CD4-positive, alpha-beta T cell treated with Interleukin-17A for 4 hours (primary cell): ENCODE results near the gene PRSS1.
A peak's percentile ranks its signal among the peaks of the same experiment; 100 is the strongest.
"Not testable (repeated sequence)": the region's sequence is repeated elsewhere in the genome, so short reads cannot be mapped to it uniquely, and the experiment has no call there.

ENCODE experiments used
- DNase-seq: peaks from one replicate; pipeline ENCODE4 v3.0.0-alpha.2; 2020; ENCODE audit warnings: mixed read lengths

PRSS1 gene

DNA sequence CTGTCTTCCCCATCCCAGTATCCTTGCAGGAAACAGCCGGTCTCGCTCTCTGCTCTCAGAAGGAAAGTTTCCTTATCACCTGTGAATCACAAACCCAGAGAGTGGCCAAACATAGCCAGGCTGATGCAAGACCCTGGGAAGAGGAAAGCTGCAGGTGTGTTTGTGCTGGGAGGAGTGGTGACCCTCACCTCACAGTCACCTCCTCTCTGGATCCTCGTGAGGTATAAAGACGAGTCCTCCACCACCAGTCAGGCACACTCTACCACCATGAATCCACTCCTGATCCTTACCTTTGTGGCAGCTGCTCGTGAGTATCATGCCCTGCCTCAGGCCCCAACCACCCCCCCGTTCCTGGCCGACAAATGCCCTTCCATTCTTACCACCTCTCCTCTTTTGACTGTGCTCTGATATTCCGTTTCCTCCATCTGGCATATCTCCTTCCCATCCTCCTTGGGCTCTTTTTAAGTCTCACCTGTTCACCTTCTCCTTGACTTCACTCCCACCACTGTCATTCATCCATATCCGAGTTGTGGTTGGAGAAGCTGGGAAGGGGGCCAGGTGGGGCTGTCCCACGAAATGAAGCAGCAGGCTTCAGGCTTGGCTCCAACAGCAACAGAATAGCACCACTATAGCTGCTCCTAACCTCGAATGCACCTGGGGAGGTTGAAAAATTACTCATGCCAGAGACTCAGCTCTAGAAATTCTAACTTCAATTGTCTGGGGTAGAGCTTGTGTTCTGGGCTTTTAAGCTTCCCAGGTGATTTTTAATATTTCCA, at the start of gene PRSS1:
Gene PRSS1 (plus strand): TSS at position 255 of the 776 bp plus-strand sequence. CDS start 13 bp downstream, at position 268.
- no peak for DNase-seq

DNA sequence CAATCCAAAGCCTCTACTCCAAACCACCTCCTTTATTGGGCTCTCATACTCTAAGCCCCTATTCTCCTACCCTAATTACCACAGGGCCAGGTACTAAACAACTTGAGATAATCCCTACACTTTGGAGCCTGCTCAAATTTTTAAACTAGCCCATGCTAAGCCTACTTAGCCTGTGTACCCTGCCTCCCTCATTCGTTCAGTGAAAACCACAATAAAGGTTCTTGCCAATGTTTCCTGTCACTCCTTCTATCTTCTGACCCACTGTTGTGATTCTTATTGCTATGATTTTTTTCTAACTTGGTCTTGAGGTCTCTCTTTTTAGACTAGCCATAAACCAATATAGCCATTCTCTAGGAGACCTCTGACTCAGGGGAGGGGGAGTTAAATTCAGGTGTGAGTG, 48.3 kb upstream of the PRSS1 start:
- not testable (repeated sequence) for DNase-seq

DNA sequence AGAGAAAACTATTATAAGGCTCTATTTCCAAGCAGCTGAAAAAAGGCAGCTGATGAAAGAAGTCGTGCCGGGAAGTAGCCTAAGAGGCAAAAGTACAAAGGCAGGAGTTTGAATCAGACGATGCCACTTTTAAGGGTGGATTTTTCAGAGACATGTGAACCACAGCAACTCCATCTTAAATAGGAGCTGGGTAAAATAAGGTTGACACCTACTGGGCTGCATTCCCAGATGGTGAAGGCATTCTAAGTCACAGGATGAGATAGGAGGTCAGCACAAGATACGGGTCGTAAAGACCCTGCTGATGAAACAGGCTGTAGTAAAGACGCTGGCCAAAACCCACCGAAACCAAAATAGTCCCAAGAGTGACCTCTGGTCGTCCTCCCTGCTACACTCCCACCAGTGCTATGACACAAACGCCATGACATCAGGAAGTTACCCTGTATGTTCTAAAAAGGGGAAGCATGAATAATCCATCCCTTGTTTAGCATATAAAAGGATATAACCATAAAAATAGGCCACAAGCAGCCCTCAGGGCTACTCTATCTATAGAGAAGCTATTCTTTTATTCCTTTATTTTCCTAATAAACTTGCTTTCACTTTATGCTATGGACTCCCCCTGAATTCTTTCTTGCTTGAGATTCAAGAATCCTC, 45.5 kb upstream of the PRSS1 start:
- no peak for DNase-seq

DNA sequence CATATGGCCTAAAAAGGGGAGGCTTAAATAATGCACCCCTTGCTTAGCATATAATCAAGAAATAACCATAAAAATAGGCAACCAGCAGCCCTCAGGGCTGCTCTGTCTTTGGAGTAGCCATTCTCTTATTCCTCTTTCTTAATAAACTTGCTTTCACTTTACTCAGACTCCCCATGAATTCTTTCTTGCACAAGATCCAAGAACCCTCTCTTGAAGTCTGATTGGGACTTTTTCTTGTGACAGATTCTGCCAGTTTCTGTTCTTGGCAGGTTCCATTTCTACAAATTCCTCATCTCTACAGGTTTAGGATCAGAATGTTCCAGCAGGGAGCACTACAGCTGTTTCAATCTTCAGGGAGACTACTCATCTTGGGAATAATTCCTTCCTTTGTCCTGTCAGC, 40.5 kb upstream of the PRSS1 start:
- not testable (repeated sequence) for DNase-seq

DNA sequence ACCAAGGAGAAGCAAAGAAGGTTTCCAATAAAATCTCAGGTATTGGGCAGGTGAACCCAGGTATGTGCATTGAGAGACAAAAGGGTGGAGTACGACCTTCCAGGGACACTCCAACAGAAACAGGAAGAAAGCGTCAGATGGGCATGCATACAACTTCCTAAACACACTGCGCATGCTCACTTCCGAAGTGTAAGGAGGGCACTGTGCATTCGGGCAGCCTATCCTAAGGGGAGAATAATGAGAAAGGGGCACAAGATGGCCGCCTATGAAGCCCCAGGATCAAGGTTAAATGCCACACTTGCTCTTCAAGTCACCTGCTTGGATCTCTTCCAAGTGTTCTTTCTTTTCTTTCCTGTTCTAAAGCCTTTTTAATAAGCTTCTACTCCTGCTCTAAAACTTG, 39.4 kb upstream of the PRSS1 start:
- no peak for DNase-seq

DNA sequence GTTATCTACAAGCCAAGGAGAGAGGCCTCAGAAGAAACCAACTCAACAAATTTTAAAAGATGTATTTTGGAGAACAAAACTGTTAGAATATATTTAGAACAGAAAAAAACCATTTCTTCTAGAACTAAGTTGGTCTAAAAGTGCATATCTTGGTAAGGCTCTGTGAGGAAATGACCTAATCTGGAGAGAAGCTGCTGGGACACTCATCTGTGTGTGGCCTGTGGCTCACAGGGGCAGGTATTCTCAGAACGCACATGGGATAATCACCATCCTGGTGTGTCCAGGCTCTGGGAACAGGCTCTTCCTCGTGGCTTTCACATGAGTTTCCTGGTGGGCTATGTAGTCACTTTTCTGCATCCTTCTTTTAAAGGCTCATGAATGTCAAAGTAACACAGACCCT, 38.1 kb upstream of the PRSS1 start:
- DNase-seq: no peak

DNA sequence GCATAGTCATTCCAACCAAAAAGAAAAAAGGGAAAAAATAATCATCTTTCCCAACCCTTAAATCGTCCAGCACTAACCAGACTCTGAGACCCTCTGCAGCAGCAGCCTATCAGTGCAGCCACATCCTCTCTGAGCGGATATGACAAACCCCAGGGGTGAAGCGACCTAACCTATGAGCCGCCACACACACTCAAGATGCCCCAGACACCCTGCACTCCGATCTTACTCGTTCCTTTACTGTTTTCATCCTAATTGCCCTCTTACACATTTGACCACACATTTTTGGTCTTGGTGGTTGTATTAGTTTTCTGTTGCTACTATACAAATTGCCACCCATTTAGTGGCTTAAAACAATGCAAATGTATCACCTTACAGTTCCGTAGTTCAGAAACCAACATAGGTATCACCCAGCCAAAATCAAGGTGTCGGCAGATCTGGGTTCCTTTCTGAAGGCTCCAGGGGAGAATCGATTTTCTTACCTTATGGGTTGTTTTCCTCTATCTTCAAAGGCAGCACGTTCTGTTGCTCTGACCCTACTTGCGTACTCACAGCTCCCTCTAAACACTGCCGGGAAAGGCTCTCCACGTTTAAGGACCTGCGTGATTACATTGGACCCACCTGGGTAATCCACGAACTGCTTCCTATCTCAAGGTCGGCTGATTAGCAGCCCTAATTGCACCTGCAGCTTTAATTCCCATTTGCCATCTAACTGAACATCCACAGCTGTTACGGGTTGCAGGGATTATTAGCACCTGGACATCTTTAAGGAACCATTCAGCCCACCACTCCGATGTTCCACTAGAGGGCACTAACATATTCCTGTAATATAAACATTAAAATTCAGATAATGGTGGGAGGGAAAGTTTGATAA, 37.3 kb upstream of the PRSS1 start:
- peak; percentile 59 for DNase-seq

DNA sequence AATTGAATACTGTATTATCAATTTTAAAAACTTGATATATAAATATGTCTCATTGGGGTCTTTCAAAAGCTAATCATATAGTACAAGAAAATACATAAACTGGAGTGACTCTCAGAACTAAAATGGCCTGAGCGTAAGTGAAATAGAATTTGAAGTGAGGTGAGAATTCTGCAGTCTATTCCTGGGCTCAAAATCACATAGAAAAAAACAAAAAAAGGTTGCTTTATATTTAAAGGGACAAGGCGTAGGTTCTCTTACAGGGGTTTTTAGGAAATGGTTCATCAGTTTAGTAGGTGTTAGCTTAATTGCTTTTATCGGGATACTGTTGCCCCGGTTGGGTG, 36.7 kb upstream of the PRSS1 start:
- DNase-seq: no peak

DNA sequence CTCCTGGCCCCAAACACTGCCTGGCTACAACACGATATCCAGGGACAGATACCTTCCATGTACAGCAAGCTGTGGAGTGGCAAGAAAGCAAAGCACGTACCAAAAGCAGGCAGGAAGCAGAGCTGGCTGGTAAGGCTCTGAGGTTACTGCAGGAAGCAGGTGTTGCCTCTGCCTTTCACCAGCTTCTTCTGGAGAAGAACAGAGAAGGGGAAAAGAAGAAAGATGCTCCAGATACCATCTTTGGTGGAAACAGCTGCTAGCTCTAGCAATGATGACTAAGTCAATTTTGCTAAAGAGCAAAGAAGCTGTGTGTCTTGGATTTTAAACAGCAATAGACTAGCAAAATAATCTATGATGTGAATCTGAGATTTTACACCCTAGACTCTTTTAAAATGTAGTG, 34.9 kb upstream of the PRSS1 start:
- DNase-seq: peak; percentile 63

DNA sequence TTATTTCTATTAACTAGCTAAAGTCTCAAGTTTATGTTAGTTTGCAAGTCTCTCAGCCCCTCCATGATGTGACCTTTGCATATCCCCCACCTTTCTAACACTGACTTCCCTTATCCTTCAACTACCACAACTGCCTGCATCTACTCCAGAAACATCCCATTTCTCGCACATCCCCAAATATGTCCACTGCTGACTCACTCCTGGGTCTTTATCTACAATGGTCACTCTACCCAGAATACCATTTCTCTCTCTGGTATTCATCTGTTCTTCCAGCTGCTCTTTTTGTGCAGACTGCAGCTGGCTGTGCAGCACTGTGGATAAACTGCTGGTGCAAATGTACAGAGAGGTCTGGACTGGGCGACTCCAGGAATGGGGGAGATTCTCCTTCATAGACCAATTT, 32.7 kb upstream of the PRSS1 start:
- no peak for DNase-seq

DNA sequence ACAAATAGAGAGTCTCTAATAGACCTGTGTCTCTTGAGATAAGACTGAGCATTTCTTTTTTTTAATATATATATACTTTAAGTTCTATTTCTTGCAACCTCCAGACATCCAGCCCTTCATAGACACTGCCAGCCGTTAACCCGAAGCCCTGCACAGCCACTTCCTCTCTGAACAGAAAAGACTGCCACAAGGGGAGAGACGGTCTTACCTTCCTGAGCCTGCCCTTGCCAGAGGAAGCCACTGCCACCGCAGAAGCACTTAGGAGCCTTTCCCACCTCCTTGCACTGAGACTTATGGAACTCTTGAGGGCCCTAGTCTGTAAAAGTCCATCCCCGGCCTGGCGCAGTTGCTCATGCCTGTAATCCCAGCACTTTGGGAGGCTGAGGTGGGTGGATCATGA, 31.8 kb upstream of the PRSS1 start:
- DNase-seq: peak; percentile 54

DNA sequence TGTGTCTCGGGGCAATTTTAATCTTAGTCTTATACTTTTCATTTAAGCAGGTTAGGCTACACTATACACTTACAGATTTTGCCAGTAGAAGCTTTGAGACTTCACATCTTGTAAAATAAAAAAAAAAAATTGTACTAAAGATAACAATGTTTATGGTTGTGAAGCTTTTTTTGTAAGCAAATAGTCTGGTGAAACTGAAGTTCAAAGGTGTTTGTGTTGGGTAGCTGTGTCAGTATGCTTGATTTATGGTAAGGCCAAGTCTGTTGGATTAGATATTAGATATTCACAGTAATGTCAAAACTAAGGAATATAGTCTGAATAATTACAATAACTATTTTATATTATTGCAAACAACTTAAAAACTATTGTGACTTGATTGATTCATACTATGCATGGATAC, 31.0 kb upstream of the PRSS1 start:
- no peak for DNase-seq

DNA sequence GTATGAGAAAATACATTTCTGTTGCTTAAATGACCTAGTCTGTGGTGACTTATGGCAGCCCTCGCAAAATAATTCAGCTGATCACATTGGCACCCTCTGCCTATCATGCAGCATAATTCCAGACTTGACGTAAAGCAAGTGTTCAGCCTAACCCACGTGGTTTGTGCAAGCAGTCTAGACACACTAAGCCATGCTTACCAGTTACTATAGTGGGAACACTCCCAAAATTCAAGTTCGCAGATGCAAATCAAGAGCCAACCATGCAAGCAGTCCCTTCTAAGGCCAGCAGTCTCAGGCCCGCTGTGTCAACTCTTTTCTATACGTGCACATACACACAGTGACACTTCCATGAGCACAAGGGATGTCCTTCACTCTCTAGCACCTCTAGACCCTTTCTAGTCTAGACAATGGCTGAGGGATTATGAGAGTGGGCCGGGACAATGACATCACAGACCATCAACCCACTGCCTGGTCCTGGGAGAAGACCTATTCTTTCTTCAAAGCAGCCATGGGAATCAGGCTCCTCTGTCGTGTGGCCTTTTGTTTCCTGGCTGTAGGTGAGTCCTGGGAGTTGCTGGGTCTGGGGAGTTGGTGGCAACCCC, 29.0 kb upstream of the PRSS1 start:
- peak; percentile 6 for DNase-seq

DNA sequence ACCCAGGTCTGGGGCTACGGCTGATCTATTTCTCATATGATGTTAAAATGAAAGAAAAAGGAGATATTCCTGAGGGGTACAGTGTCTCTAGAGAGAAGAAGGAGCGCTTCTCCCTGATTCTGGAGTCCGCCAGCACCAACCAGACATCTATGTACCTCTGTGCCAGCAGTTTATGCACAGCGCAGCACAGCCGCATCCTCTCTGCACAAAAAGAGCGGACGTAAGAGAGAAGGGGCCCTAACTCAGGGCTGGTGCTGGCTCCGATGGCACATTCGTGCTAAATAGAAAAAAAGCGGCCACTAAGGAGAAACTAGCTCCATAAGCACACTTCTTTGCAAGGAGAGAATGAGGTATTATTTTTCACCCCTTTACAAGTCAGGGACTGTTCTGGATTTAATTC, 28.3 kb upstream of the PRSS1 start:
- peak; percentile 9 for DNase-seq

DNA sequence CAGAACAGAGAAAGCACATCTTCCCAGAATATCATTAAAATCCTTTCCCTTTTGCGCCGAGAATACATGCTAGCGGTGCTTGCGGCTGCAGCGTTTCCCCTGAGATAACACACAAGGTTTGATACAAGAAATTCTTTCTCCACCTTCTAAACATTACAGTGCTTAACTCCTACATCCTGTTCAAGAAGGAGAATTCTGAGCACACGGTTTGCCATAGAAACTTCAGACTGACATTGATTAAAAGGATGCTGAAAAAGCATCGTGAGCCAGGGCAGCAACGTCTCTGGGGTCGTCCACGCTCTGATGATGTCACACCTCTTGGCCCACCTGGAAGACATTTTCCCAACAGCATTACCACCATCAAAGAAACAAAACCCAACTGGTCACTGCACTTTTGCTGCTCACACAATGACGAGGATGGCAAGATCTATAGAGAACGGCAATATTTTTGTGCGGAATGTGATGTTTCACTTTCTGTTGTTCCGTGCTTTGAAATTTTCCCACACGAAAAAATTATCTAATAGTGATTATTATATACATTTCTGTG, 27.0 kb upstream of the PRSS1 start:
- no peak for DNase-seq

DNA sequence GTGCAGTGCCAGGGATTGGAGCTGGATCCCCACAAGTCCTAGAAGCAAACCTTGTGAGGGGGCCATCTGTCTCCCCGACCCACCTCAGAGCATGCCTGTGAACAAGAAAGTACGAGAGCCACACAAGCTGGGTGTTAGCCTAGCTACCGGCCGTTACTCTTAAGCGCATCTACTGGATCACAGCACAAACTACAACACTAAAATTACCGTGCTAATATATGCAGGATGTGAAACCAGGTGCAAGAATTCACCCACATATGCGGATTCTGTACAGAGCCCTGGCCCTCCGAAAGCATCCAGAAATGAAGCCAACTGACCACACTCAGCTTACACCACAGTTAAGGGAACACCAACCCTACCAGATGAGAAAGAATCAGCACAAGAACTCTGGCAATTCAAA, 16.0 kb upstream of the PRSS1 start:
- no peak for DNase-seq

DNA sequence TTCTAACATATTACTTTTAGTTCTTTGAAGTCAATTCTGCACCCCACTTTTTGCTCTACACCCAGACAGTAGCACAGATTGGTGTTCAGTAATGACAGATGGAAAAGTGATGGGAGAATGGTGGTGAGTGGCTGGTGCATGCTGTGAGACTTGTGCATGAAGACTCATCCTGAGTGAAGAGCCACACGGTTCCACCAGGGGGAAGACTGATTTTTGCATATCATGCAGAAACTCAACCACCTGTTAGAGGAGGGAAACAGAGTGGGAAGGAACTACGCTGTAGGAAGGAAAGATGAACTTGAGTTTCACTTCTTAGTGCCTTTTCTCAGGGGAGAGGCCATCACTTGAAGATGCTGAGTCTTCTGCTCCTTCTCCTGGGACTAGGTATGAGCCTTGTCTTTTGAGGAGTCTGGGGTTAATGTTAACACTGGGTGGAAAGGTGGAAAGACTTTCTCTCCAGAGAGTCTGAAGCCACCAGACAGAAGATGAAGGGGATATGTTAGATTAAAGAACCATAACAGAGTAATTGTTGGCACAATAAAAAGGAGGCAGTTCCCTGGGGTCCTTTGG, 9.3 kb upstream of the PRSS1 start:
- DNase-seq: peak; percentile 18

DNA sequence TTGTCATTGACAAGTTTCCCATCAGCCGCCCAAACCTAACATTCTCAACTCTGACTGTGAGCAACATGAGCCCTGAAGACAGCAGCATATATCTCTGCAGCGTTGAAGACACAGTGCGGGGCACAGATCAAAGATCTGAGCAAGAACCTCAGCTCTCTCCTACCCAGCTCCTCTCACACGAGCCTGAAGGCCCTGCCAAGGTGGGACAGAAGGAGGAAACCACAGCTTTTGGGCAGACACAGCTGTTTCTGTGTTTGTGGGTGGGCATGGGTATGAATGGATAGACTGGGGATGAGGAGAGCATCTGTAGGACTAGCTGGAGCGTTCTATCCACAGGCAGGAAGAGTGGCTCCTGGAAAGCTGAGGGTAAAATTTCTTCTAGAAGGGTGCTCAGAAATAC, 8.5 kb upstream of the PRSS1 start:
- DNase-seq: no peak

DNA sequence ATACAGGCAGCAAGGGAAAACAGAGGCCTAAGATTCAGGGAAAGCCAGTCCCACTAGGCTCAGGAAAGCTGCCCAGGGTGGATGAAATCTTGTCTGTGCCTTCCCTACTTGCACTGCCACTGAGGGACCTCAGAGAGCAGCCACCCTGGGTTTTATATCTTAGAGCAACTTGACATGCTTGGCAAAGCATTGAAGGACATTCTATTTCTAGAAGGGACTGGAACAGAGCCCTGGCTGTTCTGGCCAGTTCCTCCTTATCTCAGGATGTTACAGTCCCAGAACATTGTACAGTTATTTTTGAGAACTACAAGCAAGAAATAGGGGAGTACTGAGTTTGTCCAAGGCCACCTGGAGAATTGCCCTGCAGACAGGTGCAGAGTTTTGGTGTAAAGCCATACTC, 7.3 kb upstream of the PRSS1 start:
- not testable (repeated sequence) for DNase-seq

DNA sequence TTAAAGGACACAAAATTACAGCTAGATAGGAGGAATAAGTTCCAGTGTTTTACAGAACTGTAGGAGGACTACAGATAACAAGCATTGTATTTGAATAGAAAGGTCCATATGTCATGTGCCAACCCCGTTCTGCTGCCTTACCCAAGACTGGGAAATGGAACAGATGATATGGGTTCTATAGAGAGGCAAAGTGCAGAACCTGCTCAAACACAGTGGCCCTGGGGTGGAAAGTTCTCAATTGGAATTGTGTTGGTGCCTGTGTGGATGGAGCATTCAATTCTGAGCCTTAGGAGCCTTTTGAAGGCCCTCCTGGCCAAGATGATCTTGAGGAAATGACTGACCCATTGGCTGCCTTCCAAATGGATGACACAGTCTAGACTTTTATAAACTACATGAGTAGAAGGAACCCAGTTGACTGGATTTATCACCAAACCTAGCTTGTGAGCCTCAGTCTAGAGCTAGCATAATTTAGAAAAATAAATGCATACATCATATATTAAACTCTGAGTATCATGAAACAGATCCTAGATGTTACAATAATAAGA, 4.1 kb upstream of the PRSS1 start:
- no peak for DNase-seq

DNA sequence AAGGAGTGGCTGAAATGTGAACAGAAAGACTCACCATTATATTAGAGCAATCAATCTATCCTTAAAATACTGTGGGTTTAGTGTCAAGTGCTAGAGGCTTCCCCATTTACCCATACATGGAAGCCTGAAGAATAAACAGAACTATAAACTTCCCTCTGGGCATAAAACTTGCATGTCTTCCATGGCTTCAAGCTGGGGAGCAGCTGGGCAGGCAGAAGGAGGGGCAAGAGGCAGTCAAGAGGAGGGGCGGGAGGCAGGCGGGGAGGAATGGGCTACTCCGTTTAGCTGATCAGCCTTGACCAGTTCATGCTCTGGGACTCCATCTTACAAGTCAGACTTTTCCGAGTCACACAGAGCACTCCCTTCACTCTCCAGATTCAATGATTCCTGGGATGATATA, 3.5 kb upstream of the PRSS1 start:
- DNase-seq: no peak

DNA sequence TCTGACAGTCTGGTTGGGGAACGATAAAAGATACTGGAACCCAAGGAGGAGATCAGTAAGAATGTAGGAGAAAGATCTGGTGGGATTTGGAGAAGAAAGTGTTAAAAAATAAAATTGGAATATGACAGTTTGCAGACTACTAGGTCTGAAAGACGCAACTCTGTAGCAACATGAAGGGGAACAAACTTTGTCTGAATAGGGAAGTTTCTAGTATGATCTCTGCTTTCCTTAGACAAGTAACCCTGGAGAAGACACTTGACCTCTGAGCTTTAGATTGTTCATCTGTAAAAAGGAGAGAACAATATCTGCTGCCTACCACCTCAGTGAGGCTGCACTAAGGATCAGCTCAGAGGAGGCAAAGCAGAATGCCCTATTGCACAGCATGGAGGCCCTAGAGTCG, 3.0 kb upstream of the PRSS1 start:
- no peak for DNase-seq
